ENCODE results near the gene STAP2.
A peak's percentile ranks its signal among the peaks of the same experiment; 100 is the strongest.

The STAP2 gene

DNA sequence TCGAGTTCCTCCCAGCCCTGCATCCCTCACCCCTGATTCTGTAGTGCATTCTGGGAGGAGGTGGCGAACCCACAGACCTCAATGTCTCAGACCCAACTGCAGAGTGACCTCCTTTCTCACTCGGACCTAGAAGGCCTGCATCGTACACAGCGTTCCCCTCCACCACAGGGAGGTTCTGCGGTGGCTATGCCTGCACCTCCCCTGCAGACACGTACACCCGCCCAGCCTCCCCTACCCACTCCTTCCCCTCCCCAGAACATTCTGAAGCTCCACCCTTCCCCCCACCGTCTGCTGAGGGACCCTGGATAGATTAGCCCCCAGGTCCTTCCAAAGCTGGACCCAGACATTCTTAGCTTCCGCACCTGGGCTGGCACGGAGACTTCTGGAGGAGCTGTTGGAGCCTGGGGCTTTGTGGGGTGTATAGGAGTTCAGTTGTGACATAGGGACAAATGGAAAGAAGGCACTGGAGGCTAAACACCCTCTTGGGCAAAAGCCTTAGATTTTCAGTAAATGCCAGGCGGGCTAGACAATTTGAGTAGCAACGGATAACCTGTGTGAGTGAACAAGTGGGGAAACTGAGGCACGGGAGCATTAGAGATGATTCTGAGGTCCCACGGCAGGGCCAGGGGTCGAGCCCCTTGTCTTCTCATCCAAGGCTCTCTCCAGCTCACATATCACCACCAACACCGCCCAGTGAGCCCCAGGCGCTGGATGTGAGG, 34.6 kb downstream of the STAP2 start:
- peaks cover 13% of the 10 kb centered on the region for H3K36me3 ChIP-seq (ENCODE audit: control insufficient read depth, insufficient read depth, low read length)
- H3K4me3 ChIP-seq (ENCODE audit: low read depth, low read length) = peak overlapping the region; percentile 37; the same call in 1 of the 2 replicates
- H3K27me3 ChIP-seq (ENCODE audit: control insufficient read depth, insufficient read depth, low read length) = no peaks in the 10 kb centered on the region
- no peaks in the 10 kb centered on the region for H3K9me3 ChIP-seq (ENCODE audit: control insufficient read depth, insufficient read depth, low read depth, low read length)
- H3K9ac ChIP-seq (ENCODE audit: low read length) = no peak overlapping the region
- H3K4me1 ChIP-seq (ENCODE audit: control insufficient read depth, insufficient read depth, low read length) = peaks cover 13% of the 10 kb centered on the region; the same call in 1 of the 2 replicates
- H3K27ac ChIP-seq (ENCODE audit: low read depth, low read length) = no peak overlapping the region

- Histone ChIP-seq H3K27ac (ENCODE audit: low read depth, low read length) (no peak within 1 kb of the TSS), H3K9me3 (ENCODE audit: control insufficient read depth, insufficient read depth, low read depth, low read length) (no peaks in the 10 kb centered on the region), H3K36me3 (ENCODE audit: control insufficient read depth, insufficient read depth, low read length) (peaks cover 3% of the 10 kb centered on the region; the same call in 1 of the 2 replicates), H3K4me1 (ENCODE audit: control insufficient read depth, insufficient read depth, low read length) (peaks cover 15% of the 10 kb centered on the region; the same call in 1 of the 2 replicates), H3K27me3 (ENCODE audit: control insufficient read depth, insufficient read depth, low read length) (no peaks in the 10 kb centered on the region), H3K9ac (ENCODE audit: low read length) (no peak within 1 kb of the TSS), H3K4me3 (ENCODE audit: low read depth, low read length) (no peak within 1 kb of the TSS)
Observed at GRCh38 chr19:4302243-4302640, 36.4 kb downstream of the STAP2 start, which contains the start of gene TMIGD2. Gene TMIGD2 (minus strand): TSS chr19:4302389. CDS start chr19:4302385, 4 bp downstream.

GRCh38 chr19:4301590-4302242, 36.9 kb downstream of the STAP2 start:
- no peaks in the 10 kb centered on the region for H3K27me3 ChIP-seq (ENCODE audit: control insufficient read depth, insufficient read depth, low read length)
- no peaks in the 10 kb centered on the region for H3K9me3 ChIP-seq (ENCODE audit: control insufficient read depth, insufficient read depth, low read depth, low read length)
- H3K27ac ChIP-seq (ENCODE audit: low read depth, low read length) = no peak overlapping the region
- H3K4me3 ChIP-seq (ENCODE audit: low read depth, low read length) = no peak overlapping the region
- peaks cover 15% of the 10 kb centered on the region; the same call in 1 of the 2 replicates for H3K4me1 ChIP-seq (ENCODE audit: control insufficient read depth, insufficient read depth, low read length)
- H3K9ac ChIP-seq (ENCODE audit: low read length) = no peak overlapping the region
- peaks cover 2% of the 10 kb centered on the region; the same call in 1 of the 2 replicates for H3K36me3 ChIP-seq (ENCODE audit: control insufficient read depth, insufficient read depth, low read length)

DNA sequence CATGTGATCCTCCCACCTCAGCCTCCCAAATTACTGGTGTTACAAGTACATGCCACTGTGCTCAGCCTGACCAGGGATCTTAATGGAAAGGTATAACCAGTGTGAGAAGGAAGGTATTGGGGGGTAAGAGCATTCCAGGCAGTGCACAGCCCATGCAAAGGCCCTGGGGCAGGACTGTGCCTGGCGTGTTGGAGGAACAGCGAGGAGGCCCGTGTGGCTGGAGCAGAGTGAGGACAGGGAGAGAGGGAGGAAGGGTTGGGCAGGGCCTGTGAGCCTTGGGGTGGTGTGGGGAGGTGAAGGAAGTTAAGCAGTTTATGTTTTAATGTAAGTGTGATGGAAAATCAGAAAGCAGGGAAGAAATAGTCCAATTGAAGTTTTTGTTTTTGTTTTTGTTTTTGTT, 38.0 kb downstream of the STAP2 start:
- Histone ChIP-seq H3K36me3 (ENCODE audit: control insufficient read depth, insufficient read depth, low read length) (no peaks in the 10 kb centered on the region), H3K4me1 (ENCODE audit: control insufficient read depth, insufficient read depth, low read length) (peaks cover 17% of the 10 kb centered on the region), H3K9ac (ENCODE audit: low read length) (no peak overlapping the region)

GRCh38 chr19:4298810-4299550, 39.6 kb downstream of the STAP2 start:
- Histone ChIP-seq H3K27ac (ENCODE audit: low read depth, low read length) (no peak overlapping the region), H3K9ac (ENCODE audit: low read length) (no peak overlapping the region), H3K9me3 (ENCODE audit: control insufficient read depth, insufficient read depth, low read depth, low read length) (no peaks in the 10 kb centered on the region), H3K4me3 (ENCODE audit: low read depth, low read length) (no peak overlapping the region), H3K4me1 (ENCODE audit: control insufficient read depth, insufficient read depth, low read length) (peaks cover 14% of the 10 kb centered on the region), H3K36me3 (ENCODE audit: control insufficient read depth, insufficient read depth, low read length) (no peaks in the 10 kb centered on the region), H3K27me3 (ENCODE audit: control insufficient read depth, insufficient read depth, low read length) (no peaks in the 10 kb centered on the region)

More for the DNA sequence above, 38.0 kb downstream of the STAP2 start:
- H3K27me3 ChIP-seq (ENCODE audit: control insufficient read depth, insufficient read depth, low read length) = no peaks in the 10 kb centered on the region
- no peaks in the 10 kb centered on the region for H3K9me3 ChIP-seq (ENCODE audit: control insufficient read depth, insufficient read depth, low read depth, low read length)
- no peak overlapping the region for H3K27ac ChIP-seq (ENCODE audit: low read depth, low read length)
- no peak overlapping the region for H3K4me3 ChIP-seq (ENCODE audit: low read depth, low read length)

- H3K4me3 ChIP-seq (ENCODE audit: low read depth, low read length) = no peak overlapping the region
- H3K9ac ChIP-seq (ENCODE audit: low read length) = peak overlapping the region; percentile 31
- no peaks in the 10 kb centered on the region for H3K9me3 ChIP-seq (ENCODE audit: control insufficient read depth, insufficient read depth, low read depth, low read length)
- H3K4me1 ChIP-seq (ENCODE audit: control insufficient read depth, insufficient read depth, low read length) = peaks cover 13% of the 10 kb centered on the region
- H3K27me3 ChIP-seq (ENCODE audit: control insufficient read depth, insufficient read depth, low read length) = no peaks in the 10 kb centered on the region
- no peaks in the 10 kb centered on the region for H3K36me3 ChIP-seq (ENCODE audit: control insufficient read depth, insufficient read depth, low read length)
- H3K27ac ChIP-seq (ENCODE audit: low read depth, low read length) = no peak overlapping the region
Observed at GRCh38 chr19:4297901-4298809, 40.5 kb downstream of the STAP2 start.

- no peaks in the 10 kb centered on the region for H3K27me3 ChIP-seq (ENCODE audit: control insufficient read depth, insufficient read depth, low read length)
- H3K4me1 ChIP-seq (ENCODE audit: control insufficient read depth, insufficient read depth, low read length) = peaks cover 5% of the 10 kb centered on the region
- no peak overlapping the region for H3K9ac ChIP-seq (ENCODE audit: low read length)
Observed at GRCh38 chr19:4295972-4296771, 42.5 kb downstream of the STAP2 start.

DNA sequence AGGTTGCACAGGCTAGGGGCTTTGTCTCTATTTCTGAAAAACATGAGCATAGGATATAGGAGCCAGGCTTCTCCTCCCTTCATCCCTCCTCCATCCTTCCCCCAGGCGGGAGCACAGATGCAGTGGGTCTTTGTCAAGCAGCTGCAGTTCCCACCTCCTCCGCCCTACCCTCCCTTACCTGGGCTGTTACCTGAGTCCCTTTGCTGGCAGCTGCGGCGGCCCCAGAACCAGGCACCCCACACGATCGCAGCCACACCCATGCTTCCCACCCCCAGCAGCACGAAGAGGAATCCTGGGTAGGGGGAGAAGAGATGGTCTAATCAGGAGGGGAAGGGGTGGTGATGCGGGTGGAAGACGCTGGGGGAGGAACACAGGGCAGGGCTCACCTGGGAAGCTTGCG, 44.2 kb downstream of the STAP2 start:
- Histone ChIP-seq H3K9ac (ENCODE audit: low read length) (no peak overlapping the region), H3K9me3 (ENCODE audit: control insufficient read depth, insufficient read depth, low read depth, low read length) (no peaks in the 10 kb centered on the region), H3K36me3 (ENCODE audit: control insufficient read depth, insufficient read depth, low read length) (no peaks in the 10 kb centered on the region), H3K27ac (ENCODE audit: low read depth, low read length) (no peak overlapping the region), H3K4me3 (ENCODE audit: low read depth, low read length) (no peak overlapping the region), H3K4me1 (ENCODE audit: control insufficient read depth, insufficient read depth, low read length) (peaks cover 5% of the 10 kb centered on the region), H3K27me3 (ENCODE audit: control insufficient read depth, insufficient read depth, low read length) (no peaks in the 10 kb centered on the region)

More at GRCh38 chr19:4295972-4296771, 42.5 kb downstream of the STAP2 start:
- H3K36me3 ChIP-seq (ENCODE audit: control insufficient read depth, insufficient read depth, low read length) = no peaks in the 10 kb centered on the region
- H3K4me3 ChIP-seq (ENCODE audit: low read depth, low read length) = no peak overlapping the region
- H3K9me3 ChIP-seq (ENCODE audit: control insufficient read depth, insufficient read depth, low read depth, low read length) = no peaks in the 10 kb centered on the region
- no peak overlapping the region for H3K27ac ChIP-seq (ENCODE audit: low read depth, low read length)

- H3K27ac ChIP-seq (ENCODE audit: low read depth, low read length) = no peak overlapping the region
- no peaks in the 10 kb centered on the region for H3K9me3 ChIP-seq (ENCODE audit: control insufficient read depth, insufficient read depth, low read depth, low read length)
- no peak overlapping the region for H3K9ac ChIP-seq (ENCODE audit: low read length)
- peaks cover 5% of the 10 kb centered on the region; the same call in 1 of the 2 replicates for H3K4me1 ChIP-seq (ENCODE audit: control insufficient read depth, insufficient read depth, low read length)
- no peaks in the 10 kb centered on the region for H3K27me3 ChIP-seq (ENCODE audit: control insufficient read depth, insufficient read depth, low read length)
- no peak overlapping the region for H3K4me3 ChIP-seq (ENCODE audit: low read depth, low read length)
- no peaks in the 10 kb centered on the region for H3K36me3 ChIP-seq (ENCODE audit: control insufficient read depth, insufficient read depth, low read length)
Observed at GRCh38 chr19:4292515-4292914, 46.1 kb downstream of the STAP2 start.
